ENCODE results near the gene FBN2.

- TF ChIP-seq POLR2AphosphoS5 (IDR thresholded peaks at IDR 0.05) = no peak
- TF ChIP-seq EP300 (conservative IDR thresholded peaks at IDR 0.05; ENCODE audit: poor library complexity, severe bottlenecking) = no peak
- TF ChIP-seq REST (IDR thresholded peaks at IDR 0.05; ENCODE audit: borderline replicate concordance) = no peak
- no peak for TF ChIP-seq EZH2 (IDR thresholded peaks at IDR 0.05; ENCODE audit: borderline replicate concordance, insufficient read depth, low read length, poor library complexity, severe bottlenecking)
- TF ChIP-seq CTCF (IDR thresholded peaks at IDR 0.05; ENCODE audit: poor library complexity, severe bottlenecking) = no peak
- TF ChIP-seq RAD21 (conservative IDR thresholded peaks at IDR 0.05) = no peak
Observed at GRCh38 chr5:128435861-128436260, 102.2 kb downstream of the FBN2 start.
